Spleen (tissue), 11 donors: ENCODE data around the gene COL9A3. TPM values are rescaled to one million over a fixed set of nuclear protein-coding genes. Genes with fewer than 3 reads are reported as not detected.
"Not testable (repeated sequence)": the region's sequence is repeated elsewhere in the genome, so short reads cannot be mapped to it uniquely, and the experiment has no call there.

Source experiments
- DNase-seq: peaks from one replicate; pipeline ENCODE4 v3.0.0-alpha.2; 2020
- H3K27ac ChIP-seq, 8 donors: fragments of 200-600 bp; sonication (generic) in 7 of 8; 1 replicate in 4 of 8; 2 replicates in 4 of 8; pipeline versions ENCODE4 v1.5.0 to v1.8.0; 2016 to 2021; ENCODE audit warnings: inconsistent platforms in 4 of 8, mild to moderate bottlenecking in 4 of 8, moderate library complexity in 1 of 8
- H3K27me3 ChIP-seq, 7 donors: fragments of 200-600 bp; sonication (generic) in 6 of 7; replicated peaks in 1 of 7; 1 replicate in 4 of 7; 2 replicates in 3 of 7; pipeline versions ENCODE4 v1.5.0 to v1.8.0; 2016 to 2021; ENCODE audit warnings: inconsistent platforms in 3 of 7, mild to moderate bottlenecking in 1 of 7
- H3K36me3 ChIP-seq, 6 donors: fragments of 200-600 bp; sonication (generic) in 5 of 6; 1 replicate in 4 of 6; 2 replicates in 2 of 6; pipeline versions ENCODE4 v1.5.0 to v1.8.0; 2016 to 2021; ENCODE audit warnings: inconsistent platforms in 2 of 6
- H3K4me1 ChIP-seq, 6 donors: fragments of 200-600 bp; sonication (generic) in 5 of 6; 1 replicate in 3 of 6; 2 replicates in 3 of 6; pipeline versions ENCODE4 v1.5.0 to v1.8.0; 2016 to 2021; ENCODE audit warnings: inconsistent platforms in 3 of 6
- H3K4me3 ChIP-seq, 8 donors: fragments of 200-600 bp; sonication (generic) in 7 of 8; 1 replicate in 4 of 8; 2 replicates in 4 of 8; pipeline versions ENCODE4 v1.5.0 to v1.8.0; 2016 to 2021; ENCODE audit warnings: inconsistent platforms in 4 of 8, mild to moderate bottlenecking in 4 of 8, moderate library complexity in 2 of 8
- H3K9me3 ChIP-seq, 8 donors: fragments of 200-600 bp; sonication (generic) in 7 of 8; 1 replicate in 4 of 8; 2 replicates in 4 of 8; pipeline versions ENCODE4 v1.5.0 to v1.8.0; 2016 to 2021; ENCODE audit warnings: inconsistent platforms in 4 of 8
- CTCF ChIP-seq, 11 experiments: fragments of 200-600 bp in 7 of 11; fragments of 450-650 bp in 4 of 11; sonication (generic) in 4 of 11; IDR thresholded peaks in 8 of 11; conservative IDR thresholded peaks in 3 of 11; 1 replicate in 7 of 11; 2 replicates in 4 of 11; pipeline versions ENCODE4 v1.4.0 to v1.8.0; 2016 to 2021; ENCODE audit warnings: antibody characterized with exemption in 11 of 11, inconsistent platforms in 4 of 11, mild to moderate bottlenecking in 1 of 11
- POLR2A ChIP-seq, 3 donors: fragments of 450-650 bp; IDR thresholded peaks; one replicate each; pipeline ENCODE4 v1.5.1; 2017; ENCODE audit warnings: antibody characterized with exemption in 3 of 3, mild to moderate bottlenecking in 1 of 3
- POLR2AphosphoS5 ChIP-seq, 3 donors: sonication (generic); formaldehyde crosslinking; IDR thresholded peaks; one replicate each; pipeline ENCODE4 v1.5.1; 2017; ENCODE audit warnings: antibody characterized with exemption in 3 of 3
- WGBS, 5 donors: extraction: QIAGEN DNeasy Blood & Tissue Kit in 3 of 5; methylation state at CpG; one replicate each; pipeline versions ENCODE4 v1.1.5 to v1.1.7; 2013 to 2018; 5-methylcytosine and 5-hydroxymethylcytosine counted together
- intact Hi-C: fragments of 100-400 bp; cut with DNase I; formaldehyde crosslinking; loops from one replicate; pipeline ENCODE4 v1.15.0; 2023; ENCODE audit warnings: low total_unique reads
- polyA plus RNA-seq, 3 donors: library from polyadenylated mRNA; stranded (reverse); fragments of 200-250 nt; gene quantifications; one replicate each; pipeline ENCODE4 v1.2.1, GENCODE V29; 2013
- total RNA-seq, 7 donors: library from RNA; depleted of rRNA in 3 of 7; stranded (reverse); fragments of >200 nt in 3 of 7; fragmentation: NEBNext Ultra II Directional in 4 of 7; extraction: Animal tissue kit (Norgen Biotek cat#: 25700) in 4 of 7; gene quantifications; one replicate each; pipeline versions ENCODE4 v1.1.0 to v1.2.1, GENCODE V29; 2016 to 2021
- donor health status: healthy with polysubstance abuse.
- donor health status: DM: no; HTN: no; CAD: no; lungs with moderate emphysema.
- donor health status: DM: no; HTN: no; CAD: no.
- donor health status: Bipolar disorder and iron deficiency.
- donor health status: healthy.
- donor health status: DM: no; HTN: no; CAD: no.
- donor health status: DM: yes; HTN: yes; CAD: no.

COL9A3 gene
- total and polyA plus RNA-seq, 10 donors = 1.2 to 16.7 (median 11.1) TPM

- peaks cover 0 to 71% (median 9%) of the 10 kb centered on the region in 6 donors for H3K36me3 ChIP-seq
- WGBS, 5 donors = 91 to 96% (median 92%) methylated on average over 22 of the region's 22 CpGs
- no peak for DNase-seq
These were observed 33.6 kb downstream of the COL9A3 start for GRCh38 chr20:62850333-62850974.

GRCh38 chr20:62852196-62852595, 35.3 kb downstream of the COL9A3 start:
- DNase-seq = no peak
- Histone ChIP-seq H3K27me3 (no peaks in the 10 kb centered on the region), H3K27ac (no peak overlapping the region), H3K36me3 (peaks cover 0 to 77% (median 15%) of the 10 kb centered on the region in 6 donors), H3K9me3 (no peaks in the 10 kb centered on the region), H3K4me3 (no peak overlapping the region), H3K4me1 (no peaks in the 10 kb centered on the region)
- TF ChIP-seq POLR2A (IDR thresholded peaks at IDR 0.05) = no peak
- no peak for TF ChIP-seq POLR2AphosphoS5 (IDR thresholded peaks at IDR 0.05)
- TF ChIP-seq CTCF (IDR thresholded peaks at IDR 0.05 in 8 of 11, conservative IDR thresholded peaks at IDR 0.05 in 3 of 11) = no peak
- intact Hi-C loops = no loop called here
- WGBS, 5 donors = 79 to 92% (median 89%) methylated on average over 6 to 8 of the region's 8 CpGs

More at GRCh38 chr20:62850333-62850974, 33.6 kb downstream of the COL9A3 start:
- no peaks in the 10 kb centered on the region for H3K27me3 ChIP-seq
- no peak overlapping the region for H3K27ac ChIP-seq
- H3K4me1 ChIP-seq = no peaks in the 10 kb centered on the region
- H3K4me3 ChIP-seq = no peak overlapping the region
- no peaks in the 10 kb centered on the region for H3K9me3 ChIP-seq
- intact Hi-C loops = no loop called here
- TF ChIP-seq CTCF (IDR thresholded peaks at IDR 0.05 in 8 of 11, conservative IDR thresholded peaks at IDR 0.05 in 3 of 11) = no peak
- TF ChIP-seq POLR2AphosphoS5 (IDR thresholded peaks at IDR 0.05) = no peak
- TF ChIP-seq POLR2A (IDR thresholded peaks at IDR 0.05) = no peak

GRCh38 chr20:62852841-62853240, 36.0 kb downstream of the COL9A3 start:
- no peaks in the 10 kb centered on the region for H3K27me3 ChIP-seq
- no peak overlapping the region for H3K27ac ChIP-seq
- TF ChIP-seq POLR2AphosphoS5 (IDR thresholded peaks at IDR 0.05) (no peak), POLR2A (IDR thresholded peaks at IDR 0.05) (no peak), CTCF (IDR thresholded peaks at IDR 0.05 in 8 of 11, conservative IDR thresholded peaks at IDR 0.05 in 3 of 11) (no peak)
- H3K36me3 ChIP-seq = peaks cover 0 to 76% (median 18%) of the 10 kb centered on the region in 6 donors
- H3K4me1 ChIP-seq = no peaks in the 10 kb centered on the region
- WGBS, 5 donors = 91 to 98% (median 95%) methylated on average over 11 to 12 of the region's 12 CpGs
- intact Hi-C loops = no loop called here
- H3K4me3 ChIP-seq = no peak overlapping the region
- DNase-seq = no peak
- no peaks in the 10 kb centered on the region for H3K9me3 ChIP-seq

GRCh38 chr20:62853304-62853703, 36.5 kb downstream of the COL9A3 start:
- intact Hi-C loops, H3K4me3 ChIP-seq, DNase-seq, H3K27me3 ChIP-seq, H3K4me1 ChIP-seq, H3K9me3 ChIP-seq, H3K27ac ChIP-seq: not testable (repeated sequence)
- peaks cover 0 to 73% (median 18%) of the 10 kb centered on the region in 6 donors for H3K36me3 ChIP-seq
- WGBS, 5 donors = 85 to 96% (median 94%) methylated on average over 6 of the region's 6 CpGs
